GM21360 (cell line): ENCODE measurements around the gene CD300LD.

Source experiments
- ATAC-seq: cut with Tn5 transposase; IDR thresholded peaks from one replicate; pipeline ENCODE4 v1.9.1; 2021; ENCODE audit warnings: mild to moderate bottlenecking, moderate library complexity; ENCODE audit not compliant: unreplicated experiment

The CD300LD gene

GRCh38 chr17:74607221-74607620 is 15.1 kb upstream of the CD300LD start:
- no peak for ATAC-seq

GRCh38 chr17:74606050-74606449 is 14.0 kb upstream of the CD300LD start:
- no peak for ATAC-seq

- no peak for ATAC-seq
These were observed 13.3 kb upstream of the CD300LD start for GRCh38 chr17:74605361-74605760.

- no peak for ATAC-seq
These were observed 12.7 kb upstream of the CD300LD start for GRCh38 chr17:74604761-74605160.

- no peak for ATAC-seq
These were observed 12.1 kb upstream of the CD300LD start for GRCh38 chr17:74604200-74604599.

- no peak for ATAC-seq
These were observed 11.7 kb upstream of the CD300LD start for GRCh38 chr17:74603746-74604145.

GRCh38 chr17:74603037-74603635 is 11.1 kb upstream of the CD300LD start:
- no peak for ATAC-seq

GRCh38 chr17:74601944-74602572 is 10.0 kb upstream of the CD300LD start:
- no peak for ATAC-seq

GRCh38 chr17:74599448-74599939 is 7.4 kb upstream of the CD300LD start:
- ATAC-seq = no peak

GRCh38 chr17:74599023-74599399 is 6.9 kb upstream of the CD300LD start:
- ATAC-seq = no peak

- ATAC-seq = no peak
These were observed 6.4 kb upstream of the CD300LD start for GRCh38 chr17:74598346-74599022.

- no peak for ATAC-seq
These were observed 5.1 kb upstream of the CD300LD start for GRCh38 chr17:74597069-74597790.

GRCh38 chr17:74595037-74595750 is 3.1 kb upstream of the CD300LD start:
- no peak for ATAC-seq

GRCh38 chr17:74591503-74591902 is 580 bp downstream of the CD300LD start:
- ATAC-seq = no peak

- no peak for ATAC-seq
These were observed 6.4 kb downstream of the CD300LD start for GRCh38 chr17:74585711-74586110.

- no peak for ATAC-seq
These were observed 7.6 kb downstream of the CD300LD start for GRCh38 chr17:74584292-74585060.

- ATAC-seq = no peak
These were observed 9.4 kb downstream of the CD300LD start for GRCh38 chr17:74582633-74583032.

- no peak for ATAC-seq
These were observed 12.2 kb downstream of the CD300LD start for GRCh38 chr17:74579900-74580299.

- no peak for ATAC-seq
These were observed 13.1 kb downstream of the CD300LD start for GRCh38 chr17:74578979-74579378.

GRCh38 chr17:74574489-74575142 is 17.5 kb downstream of the CD300LD start:
- ATAC-seq = no peak
